Astrocyte (in vitro differentiated cells and primary cell): ENCODE results near the gene UBE4A.

Experiments used
- CTCF ChIP-seq: IDR thresholded peaks from 2 replicates; pipeline ENCODE4 v1.5.1; 2011; ENCODE audit warnings: low read depth, mild to moderate bottlenecking, inconsistent platforms, low read length, moderate library complexity; ENCODE audit not compliant: insufficient read depth
- EZH2 ChIP-seq: IDR thresholded peaks from 2 replicates; pipeline ENCODE4 v1.6.1; 2012; ENCODE audit warnings: mild to moderate bottlenecking, low read length, inconsistent platforms; ENCODE audit not compliant: insufficient read depth

GRCh38 chr11:118310781-118311485 lies 48.5 kb upstream of the UBE4A start:
- no peak for TF ChIP-seq CTCF
- no peak for TF ChIP-seq EZH2
